Stimulated activated CD4-positive, alpha-beta T cell treated with anti-CD3 and anti-CD28 coated beads, Interleukin-2, amount 100 ng/mL, for 48 hours (primary cell): Measurements from ENCODE around the gene STK24.

Experiments
- DNase-seq, 2 donors: peaks; one replicate each; pipeline ENCODE4 v3.0.0-alpha.2; 2020

Gene STK24

GRCh38 chr13:98446234-98446621, 130.7 kb downstream of the STK24 start:
- DNase-seq = no peak

GRCh38 chr13:98445340-98446233, 131.3 kb downstream of the STK24 start:
- DNase-seq = peak; percentile 71 to 80

- DNase-seq = no peak
Measured at GRCh38 chr13:98444381-98444780, 132.5 kb downstream of the STK24 start.

GRCh38 chr13:98443800-98444325, 133.0 kb downstream of the STK24 start:
- no peak for DNase-seq

- no peak for DNase-seq
Measured at GRCh38 chr13:98443329-98443728, 133.6 kb downstream of the STK24 start.

GRCh38 chr13:98442391-98443230, 134.3 kb downstream of the STK24 start:
- DNase-seq = no peak

GRCh38 chr13:98441056-98441676, 135.7 kb downstream of the STK24 start:
- DNase-seq = no peak

DNA sequence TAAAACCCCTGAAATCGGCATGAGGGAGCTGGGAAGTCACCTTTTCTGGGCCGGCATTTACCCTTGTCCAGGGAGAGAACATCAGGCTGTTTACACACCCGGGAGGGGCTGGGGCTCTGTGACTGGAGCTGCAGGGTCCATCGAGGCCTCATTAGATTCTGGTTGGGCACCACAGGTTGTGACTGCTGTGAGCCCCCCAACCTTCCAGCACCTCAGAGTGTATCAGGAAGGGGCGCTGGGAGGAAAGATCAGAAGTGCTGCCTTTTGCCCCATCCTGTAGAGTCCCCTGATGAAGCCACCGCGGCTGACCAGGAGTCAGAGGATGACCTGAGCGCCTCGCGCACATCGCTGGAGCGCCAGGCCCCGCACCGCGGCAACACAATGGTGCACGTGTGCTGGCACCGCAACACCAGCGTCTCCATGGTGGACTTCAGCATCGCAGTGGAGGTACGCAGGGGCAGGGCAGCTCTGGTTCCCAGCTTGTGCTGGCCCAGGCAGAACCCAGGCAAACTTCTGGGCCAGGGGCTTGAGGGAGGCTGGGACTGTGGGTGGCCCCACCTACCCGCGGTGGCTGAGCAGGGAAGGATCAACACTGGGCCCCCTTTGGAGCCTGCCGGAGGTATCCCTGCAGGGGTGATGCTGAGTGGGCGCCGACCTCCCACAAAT, 136.4 kb downstream of the STK24 start:
- no peak for DNase-seq

DNA sequence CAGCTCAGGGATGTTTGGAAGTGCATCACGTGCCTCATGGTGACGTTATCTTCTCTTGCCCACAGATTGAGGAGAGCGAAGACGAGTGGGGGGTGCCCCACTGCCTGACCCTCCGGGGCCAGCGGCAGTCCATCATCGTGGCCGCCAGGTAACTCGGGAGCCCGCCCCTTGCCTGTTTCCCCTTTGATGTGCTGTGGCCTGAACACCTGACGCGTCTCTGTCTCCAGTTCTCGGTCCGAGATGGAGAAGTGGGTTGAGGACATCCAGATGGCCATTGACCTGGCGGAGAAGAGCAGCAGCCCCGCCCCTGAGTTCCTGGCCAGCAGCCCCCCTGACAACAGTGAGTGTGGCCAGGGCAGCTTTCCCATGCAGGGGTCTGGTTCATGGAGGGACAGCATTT, 137.0 kb downstream of the STK24 start:
- DNase-seq = no peak

- DNase-seq = no peak
Measured at GRCh38 chr13:98439126-98439828, 137.6 kb downstream of the STK24 start.

DNA sequence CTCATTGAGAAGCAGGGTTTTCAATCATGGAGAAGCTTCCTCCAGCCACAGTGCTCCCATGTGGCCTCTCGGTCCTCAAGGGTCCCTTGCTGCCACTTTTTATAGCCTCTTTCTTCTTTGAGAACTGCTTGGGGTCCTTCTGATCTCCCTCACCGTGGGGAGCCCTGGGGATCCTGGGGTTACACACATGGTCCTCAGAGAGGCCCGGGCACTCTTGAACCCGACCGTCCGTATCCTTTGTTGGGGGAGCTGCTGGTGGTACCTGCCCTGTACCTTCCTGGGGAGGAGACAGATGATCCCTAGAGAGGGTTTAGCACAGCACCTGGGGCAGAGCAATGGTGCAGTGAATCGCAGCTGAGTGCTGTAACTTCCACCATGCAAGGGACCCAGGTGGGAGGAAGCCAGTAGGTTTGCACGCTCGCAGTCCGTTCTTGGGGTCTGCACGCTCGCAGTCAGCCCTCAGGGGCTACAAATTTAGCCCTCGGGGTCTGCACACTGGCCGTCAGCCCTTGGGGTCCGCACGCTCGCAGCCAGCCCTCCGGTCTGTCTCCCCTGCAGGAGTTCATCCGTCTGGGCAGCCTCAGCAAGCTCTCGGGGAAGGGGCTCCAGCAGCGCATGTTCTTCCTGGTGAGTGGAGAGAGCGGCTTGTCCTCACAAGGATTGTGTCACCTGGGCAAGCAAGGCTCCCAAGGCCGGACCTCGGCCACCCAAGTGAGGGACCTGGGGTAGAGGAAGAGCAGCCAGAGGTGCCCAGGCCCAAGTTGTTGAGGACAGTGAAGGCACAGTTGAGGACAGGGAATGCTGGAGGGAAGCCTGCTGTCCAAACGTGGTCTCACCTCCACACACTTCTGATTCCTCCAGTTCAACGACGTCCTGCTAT, 138.4 kb downstream of the STK24 start:
- no peak for DNase-seq

DNA sequence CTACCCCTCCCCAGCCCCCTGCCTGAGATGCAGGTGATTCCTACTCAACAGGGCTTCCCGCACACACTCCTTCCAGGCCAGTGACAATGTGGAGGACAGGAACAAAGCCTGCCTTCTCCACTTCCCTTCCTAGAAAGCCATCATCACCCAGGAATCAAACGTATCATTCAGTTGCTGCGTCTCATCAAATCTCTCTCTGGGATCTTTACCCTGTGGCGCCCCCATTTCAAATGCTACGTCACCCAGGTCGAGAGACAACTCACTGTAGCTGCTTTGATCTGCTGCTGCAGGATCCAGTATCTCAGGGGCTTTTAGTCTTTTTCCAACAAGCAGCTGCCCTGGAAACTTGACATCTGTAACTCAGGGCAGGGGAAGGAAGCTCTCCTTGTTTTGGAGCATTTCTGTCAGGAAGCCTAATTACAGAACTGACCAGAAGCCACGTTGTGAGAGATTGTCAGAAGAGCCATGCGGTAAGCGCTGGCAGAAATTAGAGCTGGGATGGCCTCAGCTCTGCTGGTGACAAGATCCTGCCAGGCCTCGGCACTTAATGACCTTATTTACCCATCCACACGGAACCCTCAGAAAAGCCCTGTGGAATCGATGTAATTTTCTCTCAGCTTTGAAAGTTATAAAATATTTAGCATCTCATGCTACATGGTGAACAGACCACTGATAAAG, 140.5 kb downstream of the STK24 start:
- no peak for DNase-seq

GRCh38 chr13:98435376-98435775, 141.5 kb downstream of the STK24 start:
- no peak for DNase-seq

DNA sequence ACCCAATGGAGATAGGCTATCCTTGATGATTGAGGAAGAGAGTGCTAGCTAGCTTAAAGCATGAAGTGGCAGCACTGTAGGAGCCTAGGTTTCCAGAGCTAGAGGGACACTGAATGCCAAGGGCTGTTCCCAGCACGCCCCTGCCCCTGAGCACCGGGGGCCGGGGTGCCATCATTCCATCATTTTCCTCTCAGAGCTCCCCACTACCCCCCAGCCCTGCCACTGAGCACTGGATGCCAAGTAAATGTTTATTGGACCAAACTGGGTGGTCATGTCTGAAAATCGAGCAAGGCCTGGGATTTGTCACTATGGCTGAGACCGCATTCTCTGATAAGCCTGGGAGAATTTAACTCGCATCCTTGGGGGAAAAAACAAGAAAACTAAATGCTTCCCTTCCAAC, 142.8 kb downstream of the STK24 start:
- DNase-seq = no peak

GRCh38 chr13:98433654-98434053, 143.3 kb downstream of the STK24 start:
- no peak for DNase-seq

DNA sequence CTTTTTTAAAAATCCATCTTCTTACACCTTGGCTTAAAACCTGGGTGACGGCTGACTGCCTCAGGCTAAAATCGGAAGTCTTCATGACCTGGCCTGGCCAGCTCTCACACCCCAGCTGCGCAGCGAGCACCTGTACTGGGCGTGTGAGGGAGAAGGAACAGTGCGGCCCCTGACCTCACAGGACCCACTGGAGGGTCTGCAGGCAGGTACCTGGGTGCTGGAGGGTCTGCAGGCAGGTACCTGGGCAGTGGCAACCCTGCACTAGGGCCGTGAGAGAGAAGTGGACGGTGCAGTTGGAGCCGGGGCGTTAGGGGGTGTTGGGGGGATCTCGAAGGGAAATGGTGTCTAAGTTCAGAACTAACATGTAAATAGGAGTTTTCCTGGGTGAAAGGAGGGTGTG, 144.3 kb downstream of the STK24 start:
- DNase-seq = no peak

DNA sequence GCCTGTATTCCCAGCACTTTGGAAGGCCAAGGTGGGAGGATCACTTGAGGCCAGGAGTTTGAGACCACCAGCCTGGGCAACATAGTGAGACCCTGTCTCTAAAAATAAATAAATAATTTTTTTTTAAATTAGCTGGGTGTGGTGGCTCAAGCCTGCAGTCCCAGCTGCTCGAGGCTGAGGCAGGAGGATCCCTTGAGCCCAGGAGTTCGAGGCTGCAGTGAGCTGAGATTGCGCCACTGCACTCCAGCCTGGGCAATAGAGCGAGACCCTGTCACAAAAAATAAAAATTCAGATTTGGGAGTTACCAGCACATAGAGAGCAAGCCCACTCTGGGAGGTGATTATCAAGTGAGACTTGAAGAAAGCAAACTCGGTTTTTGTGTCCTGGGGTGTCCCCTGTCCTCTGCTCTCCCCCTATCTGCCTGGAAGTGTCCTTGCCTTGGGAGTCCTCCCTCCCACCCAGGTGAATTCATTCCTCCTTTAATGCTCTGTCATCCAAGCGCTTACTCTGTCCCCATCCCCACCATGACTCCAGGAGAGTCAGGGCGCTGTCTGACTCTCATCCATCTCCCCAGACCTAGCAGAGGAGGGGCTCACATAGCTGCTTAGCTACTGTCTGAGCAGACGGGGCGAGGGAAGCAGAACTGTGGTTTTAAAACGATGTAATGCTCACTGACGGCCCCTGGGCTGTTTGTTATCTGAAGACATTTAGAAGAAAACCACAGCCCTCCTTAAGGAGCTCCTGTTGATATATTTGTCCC, 146.8 kb downstream of the STK24 start:
- DNase-seq = no peak

DNA sequence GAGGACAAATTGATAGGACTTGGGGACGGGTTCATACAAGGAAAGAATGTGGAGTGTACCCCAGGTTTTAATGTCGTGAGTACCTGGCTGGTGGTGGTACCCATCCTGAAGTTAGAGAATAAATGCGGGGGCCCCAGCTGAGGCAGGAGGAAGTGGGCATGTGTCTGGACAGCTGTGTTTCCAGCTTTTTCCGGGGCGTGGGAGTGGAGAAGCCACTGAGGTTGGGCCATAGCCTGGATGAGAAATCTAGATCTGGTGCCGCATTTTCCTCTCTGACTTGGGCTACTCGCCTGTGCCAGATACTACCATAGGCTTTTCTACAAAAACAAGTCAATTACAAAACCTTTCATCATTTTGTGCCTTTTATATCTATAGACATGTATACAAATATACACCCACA, 147.4 kb downstream of the STK24 start:
- no peak for DNase-seq

- DNase-seq = no peak
Measured at GRCh38 chr13:98429081-98429480, 147.8 kb downstream of the STK24 start.
